Stimulated activated CD4-positive, alpha-beta T cell treated with anti-CD3 and anti-CD28 coated beads, TNF-alpha, amount 100 ng/mL, for 4 hours (primary cell): ENCODE data around the gene RP9.

ENCODE experiments used
- DNase-seq, 3 experiments: peaks; one replicate each; pipeline ENCODE4 v3.0.0-alpha.2; 2020; ENCODE audit warnings: low read depth in 3 of 3

RP9 gene, protein sequence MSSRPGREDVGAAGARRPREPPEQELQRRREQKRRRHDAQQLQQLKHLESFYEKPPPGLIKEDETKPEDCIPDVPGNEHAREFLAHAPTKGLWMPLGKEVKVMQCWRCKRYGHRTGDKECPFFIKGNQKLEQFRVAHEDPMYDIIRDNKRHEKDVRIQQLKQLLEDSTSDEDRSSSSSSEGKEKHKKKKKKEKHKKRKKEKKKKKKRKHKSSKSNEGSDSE

GRCh38 chr7:33109005-33109757 lies at the start of gene RP9:
Gene RP9 (minus strand): TSS chr7:33109404. CDS start chr7:33109372, 32 bp downstream.
- DNase-seq, result peak; percentile 59 to 68 (median 66)

DNA sequence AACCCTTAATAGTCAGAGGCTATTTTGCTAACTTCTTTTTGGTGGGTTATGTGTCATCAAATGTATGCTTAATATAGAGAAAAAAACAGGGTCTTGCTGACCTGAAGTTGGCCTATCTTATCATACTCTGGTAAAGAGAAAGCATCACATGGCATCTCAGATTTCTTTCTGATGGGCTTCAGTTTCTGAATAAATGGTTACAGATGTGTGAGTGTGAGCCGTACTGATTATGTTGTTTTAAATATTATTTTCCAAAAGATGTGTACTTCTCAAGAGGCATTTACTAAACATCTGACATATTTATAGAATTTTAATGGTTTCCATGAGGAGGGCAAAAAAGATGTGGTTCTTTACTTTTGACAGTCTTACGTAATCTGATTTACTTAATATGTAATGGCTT lies 48.6 kb upstream of the RP9 start:
- no peak for DNase-seq

DNA sequence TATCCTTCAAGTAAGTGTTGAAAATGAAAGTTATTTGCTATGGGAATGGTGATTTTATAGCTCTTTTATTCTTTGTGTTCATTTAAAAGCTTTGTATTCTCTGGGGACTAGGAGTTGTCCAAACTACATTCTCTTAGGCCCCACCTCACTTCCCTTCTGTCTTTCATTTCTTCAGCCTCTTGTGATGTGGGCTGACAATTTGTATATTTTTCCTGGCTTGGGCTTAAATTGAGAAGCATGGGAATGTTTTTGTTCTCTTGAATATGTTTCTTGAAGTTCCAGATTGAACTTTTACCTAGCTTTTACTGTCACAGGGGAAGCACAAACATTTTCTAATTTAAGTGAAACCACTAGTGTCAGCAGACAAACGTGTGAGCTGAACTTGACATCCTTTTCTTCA lies 48.1 kb upstream of the RP9 start:
- DNase-seq, result no peak

DNA sequence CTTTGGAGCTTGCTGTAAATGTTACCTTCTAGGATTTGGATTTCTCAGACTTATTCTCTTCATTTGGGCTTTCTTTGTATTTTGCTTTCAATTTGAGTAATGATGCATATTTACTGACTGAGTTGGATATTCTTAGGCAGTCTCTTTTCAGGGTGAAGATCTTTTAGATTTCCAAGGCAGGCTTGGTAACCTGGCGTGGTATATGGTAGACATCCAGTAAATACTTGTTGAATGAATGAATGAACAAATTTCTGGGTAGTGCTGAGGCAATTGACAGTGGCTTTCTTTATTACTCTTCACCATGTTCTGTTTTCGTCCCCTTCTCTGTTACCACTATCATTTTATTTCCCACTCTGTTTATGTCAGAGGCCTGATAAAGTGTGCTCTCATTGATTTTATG lies 47.2 kb upstream of the RP9 start:
- no peak for DNase-seq

GRCh38 chr7:33155811-33156210 lies 46.6 kb upstream of the RP9 start:
- no peak for DNase-seq

DNA sequence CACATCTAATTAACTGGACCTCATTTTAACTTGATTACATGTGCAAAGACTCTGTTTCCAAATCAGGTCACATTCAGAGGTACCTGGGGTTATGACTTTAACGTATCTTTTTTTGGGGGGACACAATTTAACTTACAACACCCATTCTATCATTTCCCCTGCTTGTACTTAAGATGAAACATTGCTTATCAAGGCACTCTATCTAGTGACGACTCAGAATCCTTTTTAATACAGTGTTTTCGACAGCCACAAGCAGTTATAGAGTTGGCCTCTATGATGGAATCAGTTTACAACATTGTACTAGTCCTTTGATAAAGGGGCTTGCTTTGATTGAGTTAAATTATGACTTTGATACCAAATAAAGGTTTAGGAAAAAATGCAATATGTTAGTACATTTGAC lies 42.9 kb upstream of the RP9 start:
- no peak for DNase-seq

- no peak for DNase-seq
Measured at GRCh38 chr7:33145156-33145555, 36.0 kb upstream of the RP9 start.

- DNase-seq, result no peak
Measured at GRCh38 chr7:33143996-33144718, 35.0 kb upstream of the RP9 start.

DNA sequence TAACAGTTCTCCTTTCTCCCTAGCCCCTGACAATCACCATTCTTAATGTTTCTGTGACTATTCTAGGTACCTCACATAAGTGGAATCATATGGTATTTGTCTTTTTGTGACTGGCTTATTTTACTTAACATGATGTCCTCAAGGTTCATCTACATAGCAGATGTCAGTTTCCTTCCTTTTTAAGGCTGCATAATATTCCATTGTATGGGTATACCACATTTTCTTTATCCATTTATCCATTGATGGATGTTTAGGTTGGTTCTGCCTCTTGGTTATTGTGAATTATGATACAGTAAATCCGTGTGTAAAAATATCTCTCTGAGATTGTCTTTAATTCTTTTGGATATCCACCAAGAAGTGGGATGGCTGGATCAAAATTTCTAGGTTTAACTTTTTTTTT lies 33.4 kb upstream of the RP9 start:
- DNase-seq, result no peak

GRCh38 chr7:33137103-33137502 lies 27.9 kb upstream of the RP9 start:
- DNase-seq, result no peak

DNA sequence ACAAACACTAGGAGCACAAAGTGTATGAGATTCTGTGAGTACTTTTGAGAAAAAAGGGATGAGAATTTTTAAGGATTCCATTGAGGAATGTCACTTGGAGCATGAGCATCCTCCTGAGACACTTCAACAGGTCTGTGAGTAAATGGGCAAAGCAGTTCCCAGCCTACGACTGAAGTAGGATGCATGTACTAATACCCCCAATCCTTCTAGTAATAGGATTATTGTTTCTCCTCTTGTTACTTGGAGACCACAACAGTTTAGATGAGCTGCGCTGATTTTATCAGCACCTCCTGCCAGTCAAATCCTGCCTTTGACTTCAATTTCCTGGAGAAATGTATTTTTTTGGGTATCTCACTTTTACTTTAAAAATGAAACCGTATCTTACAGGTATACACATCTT lies 21.0 kb upstream of the RP9 start:
- no peak for DNase-seq

GRCh38 chr7:33129806-33130153 lies 20.6 kb upstream of the RP9 start:
- no peak for DNase-seq

DNA sequence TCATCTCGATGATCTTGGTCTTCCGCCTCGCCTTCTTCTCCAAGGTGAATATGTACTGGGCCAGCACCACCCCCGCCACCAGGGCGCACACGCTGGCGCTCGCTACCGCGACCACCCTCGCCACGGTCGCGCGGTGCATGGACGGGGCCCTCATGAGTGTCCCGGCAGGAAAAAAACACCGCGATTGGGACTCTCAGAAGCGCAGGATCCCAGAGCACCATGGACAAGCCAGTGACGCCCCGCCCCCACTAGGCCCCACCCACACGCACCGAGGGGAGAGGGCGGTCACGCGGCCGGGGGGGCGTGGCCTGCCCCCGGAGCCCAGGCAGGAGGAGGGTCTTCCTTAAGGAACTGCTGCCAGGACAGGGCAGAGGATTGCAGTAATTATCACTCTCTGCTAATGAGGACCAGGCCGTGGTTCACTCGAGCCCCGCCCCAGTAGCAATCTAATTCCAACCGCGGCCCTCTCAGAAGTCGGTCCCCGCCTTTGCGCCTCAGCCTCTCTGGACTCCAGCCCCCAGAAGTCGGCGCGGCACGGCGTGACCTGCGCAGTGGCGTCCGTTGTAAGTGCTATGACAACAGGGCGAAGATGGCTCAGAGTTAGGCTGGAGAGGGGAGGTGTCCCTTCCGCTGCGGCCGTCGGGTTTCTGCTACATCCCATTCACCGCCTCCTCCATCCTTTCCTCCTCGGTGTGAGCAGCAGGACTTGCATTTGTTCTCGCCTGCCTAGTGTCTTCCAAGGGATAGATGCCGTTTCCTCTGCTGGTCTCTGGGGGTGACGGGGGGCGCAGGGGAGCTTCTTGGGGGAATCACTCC lies 20.0 kb upstream of the RP9 start, which contains the start of gene BBS9:
TSS of gene BBS9 (plus strand) at position 575 of the 816 bp plus-strand sequence. CDS start 16,689 bp downstream, outside the sequence.
- peak; percentile 79 to 91 (median 86) for DNase-seq

- no peak for DNase-seq
Measured at GRCh38 chr7:33128631-33128989, 19.4 kb upstream of the RP9 start.

DNA sequence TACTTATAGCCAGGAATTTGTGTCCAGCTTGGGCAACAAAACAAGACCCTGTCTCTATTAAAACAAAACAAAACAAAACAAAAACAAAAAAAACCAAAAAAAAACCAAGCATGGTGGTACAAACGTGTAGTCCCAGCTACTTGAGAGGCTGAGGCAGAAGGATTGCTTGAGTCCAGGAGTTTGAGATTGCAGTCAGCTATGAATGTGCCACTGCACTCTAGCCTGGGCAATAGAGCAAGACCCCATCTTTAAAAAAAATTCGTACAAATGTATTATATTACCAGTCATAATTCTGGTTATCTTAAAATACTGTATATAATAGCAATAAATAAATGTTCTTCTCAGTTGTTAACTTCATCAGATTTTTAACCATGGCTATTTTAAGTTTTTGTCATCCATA lies 17.9 kb upstream of the RP9 start:
- DNase-seq, result no peak

DNA sequence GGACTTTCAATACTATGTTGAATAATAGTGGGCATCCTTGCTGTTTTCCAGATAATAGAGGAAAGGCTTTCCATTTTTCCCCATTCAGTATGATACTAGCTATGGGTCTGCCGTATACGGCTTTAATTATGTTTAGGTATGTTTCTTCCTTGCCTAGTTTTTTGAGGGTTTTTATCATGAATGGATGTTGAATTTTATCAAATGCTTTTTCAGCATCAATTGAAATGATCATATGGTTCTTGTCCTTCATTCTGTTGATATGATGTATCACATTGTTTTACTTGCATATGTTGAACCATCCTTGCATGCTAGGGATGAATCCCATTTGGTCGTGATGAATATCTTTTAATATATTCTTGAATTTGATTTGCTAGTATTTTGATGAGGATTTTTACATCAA lies 9.2 kb upstream of the RP9 start:
- no peak for DNase-seq

GRCh38 chr7:33114976-33115375 lies 5.8 kb upstream of the RP9 start:
- no peak for DNase-seq

GRCh38 chr7:33111614-33112013 lies 2.4 kb upstream of the RP9 start:
- DNase-seq, result no peak

- no peak for DNase-seq
Measured at GRCh38 chr7:33109758-33110238, 594 bp upstream of the RP9 start.

GRCh38 chr7:33108554-33109004 lies 625 bp downstream of the RP9 start:
- no peak for DNase-seq

GRCh38 chr7:33107136-33108066 lies 1.8 kb downstream of the RP9 start:
- DNase-seq, result no peak
